Activated T-helper 1 cell treated with anti-CD3 and anti-CD28 coated beads, Interleukin-2, amount 50 U/mL, for 16 hours (primary cell): ENCODE measurements around the gene KIF7.

Experiments
- DNase-seq, 2 donors: peaks; one replicate each; pipeline ENCODE4 v3.0.0-alpha.2; 2020; ENCODE audit warnings: low read depth in 1 of 2, low spot score in 1 of 2

Gene KIF7

DNA sequence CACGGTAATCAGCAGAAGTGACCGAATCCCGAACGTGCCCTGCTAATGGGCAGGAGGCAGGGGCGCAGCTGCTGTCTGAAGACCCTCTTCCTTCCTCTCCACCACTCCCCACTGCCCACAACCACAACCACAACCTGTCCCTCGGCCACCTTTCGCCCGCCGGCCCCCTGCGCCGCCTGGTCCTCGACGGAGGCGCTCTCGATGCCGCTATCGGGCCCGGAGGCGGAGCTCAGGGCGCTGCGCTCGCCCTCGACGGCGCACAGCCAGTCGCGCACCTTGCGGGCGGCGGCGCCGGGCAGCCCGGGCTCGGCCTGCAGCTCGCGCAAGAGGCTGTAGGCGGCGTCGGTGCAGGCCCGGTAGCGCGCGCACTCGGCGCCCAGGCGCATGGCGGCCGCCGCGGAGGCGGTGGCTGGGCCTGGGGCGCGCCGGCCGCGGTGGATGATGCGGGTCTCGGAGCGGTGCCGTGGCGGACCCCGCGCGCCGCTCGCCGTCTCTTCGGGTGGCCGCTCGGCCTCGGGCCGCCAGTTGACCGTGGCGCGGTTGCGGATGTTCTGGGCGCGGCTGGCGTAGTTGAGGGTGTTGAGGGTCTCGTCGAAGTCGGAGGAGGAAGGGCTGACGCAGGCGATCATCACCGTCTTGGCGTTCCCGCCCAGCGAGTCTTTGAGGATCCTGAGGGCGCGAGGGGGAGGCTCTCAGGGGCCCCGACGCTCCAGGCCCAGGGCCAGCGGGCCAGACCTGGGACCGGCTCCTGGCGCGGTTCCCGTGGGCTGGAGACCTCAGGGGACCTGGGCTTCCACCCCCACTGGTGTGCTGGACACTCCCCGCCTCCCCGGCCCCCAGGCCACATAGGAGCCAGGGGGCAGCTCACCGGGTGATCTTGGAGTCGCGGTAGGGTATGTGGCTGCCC is 6.9 kb downstream of the KIF7 start:
- no peak for DNase-seq

DNA sequence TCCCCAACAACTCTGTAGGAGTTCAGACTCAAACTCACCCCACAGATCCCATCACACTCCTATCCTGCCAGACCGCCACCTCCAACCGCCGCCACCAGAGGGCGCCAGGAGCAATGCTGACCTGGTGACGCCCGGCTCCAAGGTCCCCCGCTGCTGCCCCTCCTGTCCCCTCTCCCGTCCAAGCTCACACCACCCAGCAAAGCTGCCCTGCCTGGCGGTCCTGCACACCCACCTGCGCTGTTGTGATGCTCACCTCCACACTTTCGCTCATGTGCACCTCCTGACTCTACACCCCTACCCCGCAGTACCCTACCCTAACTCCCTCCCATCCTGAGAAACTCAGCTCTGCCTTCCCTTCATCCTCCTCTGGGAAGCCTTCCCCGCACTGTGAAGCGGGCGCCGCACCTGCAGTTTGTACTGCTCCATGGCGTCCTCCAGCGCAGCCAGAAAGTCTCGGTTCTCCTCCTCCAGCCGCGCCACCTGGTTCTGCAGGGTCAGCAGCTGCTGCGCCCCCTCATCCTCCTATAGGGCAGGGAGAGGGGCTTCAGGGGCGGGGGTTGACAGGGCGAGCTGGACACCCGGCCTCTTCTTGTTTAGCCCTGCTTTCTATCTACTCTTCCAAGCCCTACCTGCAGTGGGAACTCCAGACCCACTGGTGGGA is 7.9 kb downstream of the KIF7 start:
- peak; percentile 24 to 40 for DNase-seq

DNA sequence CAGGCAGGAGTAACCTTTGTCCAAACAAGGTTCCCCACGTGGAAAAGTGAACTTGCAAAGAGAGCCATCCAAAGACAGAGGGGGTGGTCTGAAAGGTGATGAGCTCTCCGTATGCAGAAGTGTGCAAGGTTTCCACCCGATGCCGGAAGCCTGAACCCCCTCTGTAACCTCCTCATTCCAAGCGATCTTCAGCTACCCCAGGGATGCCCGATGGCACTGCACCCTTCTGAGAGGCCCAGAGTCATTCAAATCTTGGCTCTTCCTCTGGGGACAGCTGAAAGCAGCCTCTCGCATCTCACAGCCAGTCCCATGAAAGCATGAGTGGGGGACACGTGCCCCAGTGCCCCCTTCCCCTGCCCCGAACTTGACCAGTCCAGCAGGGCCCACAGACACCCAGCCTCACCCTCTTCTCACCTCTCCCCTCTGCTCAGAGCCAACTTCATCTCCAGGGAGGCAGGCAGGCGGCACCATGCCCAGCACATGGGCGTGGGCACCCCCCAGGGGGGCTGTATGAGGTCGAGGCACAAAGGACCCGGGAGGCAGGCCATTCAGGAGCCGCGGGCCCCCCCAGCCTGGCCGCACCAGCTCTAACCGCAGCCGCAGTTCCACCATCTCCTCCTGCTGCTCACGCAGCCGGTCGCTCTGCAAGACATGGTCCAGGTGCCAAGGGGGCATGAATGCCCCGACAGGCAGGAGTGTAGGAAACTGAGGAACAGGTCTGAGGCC is 8.7 kb downstream of the KIF7 start:
- no peak for DNase-seq

GRCh38 chr15:89645680-89646079 is 9.6 kb downstream of the KIF7 start:
- DNase-seq: no peak

- no peak for DNase-seq
Measured at GRCh38 chr15:89642106-89642505, 13.2 kb downstream of the KIF7 start.

GRCh38 chr15:89641053-89641452 is 14.2 kb downstream of the KIF7 start:
- no peak for DNase-seq

- no peak for DNase-seq
Measured at GRCh38 chr15:89640245-89640644, 15.0 kb downstream of the KIF7 start.

GRCh38 chr15:89633585-89633984 is 21.7 kb downstream of the KIF7 start:
- DNase-seq: no peak

DNA sequence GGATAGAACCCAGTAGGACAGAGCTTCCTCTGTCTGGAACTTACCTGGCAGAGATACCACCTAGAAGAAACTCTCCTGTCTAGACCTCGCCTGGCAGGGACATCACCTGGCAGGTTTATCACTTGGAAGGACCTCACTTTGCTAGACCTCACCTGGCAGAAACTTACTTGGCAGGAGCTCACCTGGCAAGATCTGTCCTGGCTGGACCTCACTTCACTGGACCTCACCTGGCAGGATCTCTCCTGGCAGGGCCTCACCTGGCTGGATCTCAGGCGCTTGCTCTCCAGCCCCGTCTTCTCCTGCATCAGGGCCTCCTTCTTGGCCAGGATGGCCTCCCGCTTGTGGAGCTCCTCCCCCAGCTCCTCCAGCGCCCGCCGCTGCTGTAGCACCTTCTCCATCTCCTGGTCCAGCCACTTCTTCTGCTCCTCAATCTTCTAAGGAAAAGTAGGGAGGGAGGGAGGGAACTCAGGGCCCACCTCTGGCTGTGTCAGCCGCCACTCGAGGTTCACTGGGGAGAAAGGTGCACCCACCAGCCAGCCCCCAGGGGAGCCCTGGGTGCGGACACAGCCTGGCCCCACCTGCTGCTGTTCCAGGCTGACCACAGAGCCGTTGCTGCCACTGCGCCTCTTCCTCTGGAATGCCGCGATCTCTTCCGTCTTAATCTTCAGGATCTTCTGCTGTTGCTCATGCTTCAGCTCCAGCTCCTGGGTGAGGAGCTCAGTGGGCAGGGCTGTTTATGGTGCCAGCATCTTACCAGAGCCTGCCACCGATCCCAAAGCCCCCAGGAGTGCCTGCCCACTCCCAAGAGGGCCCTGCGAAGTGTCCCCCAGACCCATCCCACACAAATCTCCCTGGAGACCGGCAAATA is 22.5 kb downstream of the KIF7 start:
- DNase-seq: no peak

DNA sequence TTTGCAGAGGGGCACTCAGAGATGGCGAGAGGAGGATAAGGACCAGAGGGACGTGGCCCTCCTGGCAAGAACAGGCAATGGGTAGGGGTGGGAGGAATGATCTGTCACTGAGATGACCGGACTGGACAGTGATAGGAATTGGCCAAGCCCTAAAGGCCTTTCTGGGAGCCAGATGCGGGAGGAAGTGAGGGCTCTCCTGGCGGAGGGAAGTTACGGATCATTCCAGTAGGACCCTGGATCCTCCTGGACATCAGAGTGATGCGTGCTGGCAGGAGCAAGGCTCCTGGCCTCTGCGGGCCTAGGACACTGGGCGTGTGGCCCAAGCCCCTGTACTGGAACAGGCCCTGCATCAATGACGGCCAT is 23.4 kb downstream of the KIF7 start:
- DNase-seq: no peak

DNA sequence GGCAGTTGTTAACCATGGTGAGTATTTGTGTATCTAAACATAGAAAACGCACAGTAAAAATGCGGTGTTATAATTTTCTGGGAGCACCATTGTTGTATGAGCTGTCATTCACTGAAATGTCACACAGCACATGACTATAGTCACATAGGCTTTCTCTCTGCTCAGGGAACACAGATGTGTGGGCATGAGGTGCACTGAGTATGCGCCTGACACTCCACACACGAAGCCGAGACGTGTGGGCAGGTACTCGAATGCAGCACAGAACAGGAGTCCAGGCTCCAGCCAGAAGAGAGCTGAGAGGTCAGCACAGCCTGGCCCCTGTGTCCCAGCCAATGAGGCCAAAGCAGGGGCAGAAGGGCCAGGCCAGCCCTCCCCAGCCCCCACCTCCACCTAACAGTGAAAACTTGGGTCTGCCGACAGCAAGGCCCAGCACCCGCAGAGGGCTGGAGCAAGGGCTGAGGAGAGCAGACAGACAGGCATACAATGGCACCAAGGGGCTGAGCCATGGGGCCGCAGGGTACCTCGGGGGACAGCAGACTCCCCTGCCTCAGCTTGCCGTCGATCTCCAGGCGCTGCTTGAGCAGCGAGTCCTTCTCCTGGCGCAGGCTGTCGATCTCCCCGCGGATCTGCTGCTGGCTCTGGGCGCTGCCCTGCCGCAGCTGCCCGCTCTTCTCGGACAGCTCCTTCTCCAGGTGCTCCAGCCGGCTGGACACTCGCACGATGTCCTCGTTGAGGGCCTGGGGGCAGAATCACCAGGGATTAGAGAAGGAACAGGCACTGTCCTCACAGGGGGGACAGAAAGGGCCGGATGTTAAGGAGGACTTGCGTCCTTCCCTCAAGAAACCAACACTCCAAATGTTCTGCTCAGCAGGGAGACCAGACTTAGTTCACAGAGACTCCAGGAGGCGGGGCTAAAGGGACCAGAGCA is 24.0 kb downstream of the KIF7 start:
- no peak for DNase-seq

DNA sequence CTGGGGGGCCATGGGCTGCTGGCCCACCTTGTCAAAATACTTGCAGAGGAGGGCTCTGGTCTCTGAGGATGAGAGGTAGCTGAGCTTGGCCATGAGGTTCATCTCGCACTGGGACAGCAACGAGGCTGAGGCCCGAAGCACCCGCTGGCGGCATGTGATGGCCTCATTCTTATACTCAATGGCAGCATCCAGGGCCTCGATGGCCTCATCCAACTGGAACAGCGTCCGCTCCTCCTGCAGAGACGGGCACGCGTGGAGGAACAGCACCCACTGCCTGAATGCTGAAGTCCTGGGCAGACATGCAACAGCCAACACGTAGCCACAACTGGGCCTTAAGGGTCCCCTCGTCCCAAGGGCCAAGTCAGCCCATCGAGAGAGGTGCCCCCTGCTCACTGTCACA is 25.0 kb downstream of the KIF7 start:
- no peak for DNase-seq

- no peak for DNase-seq
Measured at GRCh38 chr15:89629829-89630228, 25.4 kb downstream of the KIF7 start.

GRCh38 chr15:89628806-89629715 is 26.2 kb downstream of the KIF7 start:
- DNase-seq: no peak

DNA sequence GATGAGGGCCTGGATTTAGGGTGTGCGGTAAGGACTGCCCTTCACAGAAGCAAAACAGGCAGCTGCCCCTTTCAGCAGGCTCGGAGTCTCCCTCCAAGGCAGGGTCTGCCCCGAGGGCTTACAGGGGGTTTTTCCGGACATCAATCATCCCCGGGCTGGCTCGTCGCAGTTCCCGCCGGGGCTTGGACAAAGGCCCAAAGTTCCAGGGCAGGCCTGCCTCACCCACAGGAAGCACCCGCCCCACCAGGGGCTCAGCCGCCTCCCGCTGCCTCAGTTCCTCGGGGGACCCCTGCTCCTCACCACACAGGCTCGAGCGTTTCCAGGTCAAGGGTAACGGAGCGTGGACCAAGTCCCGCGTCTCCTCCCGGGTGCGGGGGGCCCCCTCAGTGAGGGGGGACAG is 27.0 kb downstream of the KIF7 start:
- no peak for DNase-seq

DNA sequence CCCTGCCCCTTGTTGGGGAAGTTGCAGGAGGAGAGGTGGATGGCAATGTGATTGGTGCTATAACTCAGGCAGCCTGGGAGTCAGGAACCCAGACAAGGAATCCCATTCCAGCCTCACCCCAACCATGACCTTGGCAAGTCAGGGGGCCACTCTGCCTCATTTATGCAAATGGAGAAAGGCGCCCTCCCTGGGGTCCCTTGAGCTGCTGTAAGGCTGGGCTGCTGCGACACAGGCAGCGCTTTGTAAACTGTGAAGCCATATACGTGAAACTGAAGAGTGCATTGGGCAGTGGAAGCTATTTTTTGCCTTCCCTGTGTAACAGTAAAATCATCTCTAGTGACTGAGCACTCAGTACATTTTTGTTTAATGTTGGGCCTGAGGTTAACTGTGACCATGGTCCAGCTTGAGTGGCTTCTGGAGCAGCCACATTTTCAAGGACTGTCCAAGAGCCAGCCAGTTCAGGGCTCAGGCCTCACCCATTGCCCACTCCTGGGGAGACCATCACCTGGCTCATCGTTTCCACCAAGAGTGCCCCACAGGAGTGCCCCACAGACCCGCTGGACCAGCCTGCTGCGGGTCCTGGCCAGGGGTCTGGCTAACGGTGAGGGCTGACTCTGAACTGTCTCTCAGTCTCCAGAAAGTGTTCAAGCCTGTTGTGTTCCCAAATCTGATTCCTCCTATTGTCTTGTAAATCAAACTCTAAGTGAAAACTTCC is 27.9 kb downstream of the KIF7 start:
- DNase-seq: no peak

DNA sequence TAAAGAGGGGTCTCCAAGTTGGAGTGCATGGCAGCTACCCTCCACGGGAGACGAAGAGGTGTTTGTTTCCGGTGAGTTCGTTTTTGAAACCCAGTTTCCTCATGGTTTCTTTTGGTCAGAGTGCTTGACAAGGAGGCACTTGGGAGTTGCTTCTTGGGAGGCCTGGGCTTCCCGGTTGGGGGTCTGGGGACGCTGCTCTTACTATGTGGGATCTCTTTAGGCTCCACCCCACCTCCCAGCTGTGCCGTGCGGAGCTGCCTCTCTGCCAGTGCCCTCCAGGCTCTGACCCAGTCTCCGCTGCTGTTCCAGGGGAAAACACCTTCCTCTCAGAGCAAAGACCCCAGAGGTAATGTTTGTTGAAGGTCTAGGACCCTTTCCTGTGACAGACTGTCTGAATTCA is 29.6 kb downstream of the KIF7 start:
- no peak for DNase-seq

- no peak for DNase-seq
Measured at GRCh38 chr15:89623165-89623564, 32.1 kb downstream of the KIF7 start.
